B cell (primary cell): ENCODE measurements around the gene DOLPP1.

Experiments
- EZH2 ChIP-seq: IDR thresholded peaks from 2 replicates; pipeline ENCODE4 v1.6.1; 2012; ENCODE audit warnings: borderline replicate concordance, low read depth, mild to moderate bottlenecking, moderate library complexity, low read length; ENCODE audit not compliant: insufficient read depth, poor library complexity, severe bottlenecking
- TF ChIP-seq, protein P1 (sequence below): fragments of 200-600 bp; IDR thresholded peaks from one replicate; pipeline ENCODE4 v1.8.0; 2022; ENCODE audit warnings: antibody characterized with exemption, mild to moderate bottlenecking

- TF ChIP-seq, protein P1, sequence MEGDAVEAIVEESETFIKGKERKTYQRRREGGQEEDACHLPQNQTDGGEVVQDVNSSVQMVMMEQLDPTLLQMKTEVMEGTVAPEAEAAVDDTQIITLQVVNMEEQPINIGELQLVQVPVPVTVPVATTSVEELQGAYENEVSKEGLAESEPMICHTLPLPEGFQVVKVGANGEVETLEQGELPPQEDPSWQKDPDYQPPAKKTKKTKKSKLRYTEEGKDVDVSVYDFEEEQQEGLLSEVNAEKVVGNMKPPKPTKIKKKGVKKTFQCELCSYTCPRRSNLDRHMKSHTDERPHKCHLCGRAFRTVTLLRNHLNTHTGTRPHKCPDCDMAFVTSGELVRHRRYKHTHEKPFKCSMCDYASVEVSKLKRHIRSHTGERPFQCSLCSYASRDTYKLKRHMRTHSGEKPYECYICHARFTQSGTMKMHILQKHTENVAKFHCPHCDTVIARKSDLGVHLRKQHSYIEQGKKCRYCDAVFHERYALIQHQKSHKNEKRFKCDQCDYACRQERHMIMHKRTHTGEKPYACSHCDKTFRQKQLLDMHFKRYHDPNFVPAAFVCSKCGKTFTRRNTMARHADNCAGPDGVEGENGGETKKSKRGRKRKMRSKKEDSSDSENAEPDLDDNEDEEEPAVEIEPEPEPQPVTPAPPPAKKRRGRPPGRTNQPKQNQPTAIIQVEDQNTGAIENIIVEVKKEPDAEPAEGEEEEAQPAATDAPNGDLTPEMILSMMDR = no peak
- no peak for TF ChIP-seq EZH2
Measured at GRCh38 chr9:129070696-129071525, 10.0 kb upstream of the DOLPP1 start.
